ENCODE results near the gene COPS8. TPM values are rescaled to one million over a fixed set of nuclear protein-coding genes. Genes with fewer than 3 reads are reported as not detected.

Gene COPS8
- total RNA-seq, 2 donors from 2014 or later, result 66.3 to 72.7 TPM

GRCh38 chr2:237051861-237052260 is 33.8 kb upstream of the COPS8 start:
- H3K9ac ChIP-seq (ENCODE audit: extremely low read depth, low read length, poor library complexity, severe bottlenecking), result no peak overlapping the region

GRCh38 chr2:237053066-237053465 is 32.6 kb upstream of the COPS8 start:
- Histone ChIP-seq H3K9ac (ENCODE audit: extremely low read depth, low read length, poor library complexity, severe bottlenecking) (no peak overlapping the region), H3K27me3 (ENCODE audit: control insufficient read depth, insufficient read depth, low read length, poor library complexity, severe bottlenecking) (no peaks in the 10 kb centered on the region), H3K9me3 (ENCODE audit: control insufficient read depth, low read length) (peaks cover 19% of the 10 kb centered on the region), H3K4me1 (ENCODE audit: control insufficient read depth, insufficient read depth, low read length) (no peaks in the 10 kb centered on the region), H3K27ac (ENCODE audit: low read depth, low read length) (no peak overlapping the region), H3K36me3 (ENCODE audit: control insufficient read depth, insufficient read depth, low read length) (no peaks in the 10 kb centered on the region), H3K4me3 (ENCODE audit: low read length) (no peak overlapping the region)
- peak; percentile 5 for DNase-seq
- Mint-ChIP-seq H3K27me3 (ENCODE audit: insufficient read depth) (peaks cover 26% of the 10 kb centered on the region), H3K36me3 (ENCODE audit: low read depth) (no peaks in the 10 kb centered on the region), H3K4me3 (no peak overlapping the region), H3K9me3 (peaks cover 22% of the 10 kb centered on the region), H3K27ac (no peak overlapping the region), H3K4me1 (peaks cover 3% of the 10 kb centered on the region)
- 88 to 100% methylated on average over 1 to 2 of the region's 2 CpGs for WGBS, 2 experiments (ENCODE audit: insufficient coverage in 1 of 2, insufficient read length in 1 of 2)
- no peak for TF ChIP-seq CTCF (conservative IDR thresholded peaks at IDR 0.05)

More at GRCh38 chr2:237051861-237052260, 33.8 kb upstream of the COPS8 start:
- WGBS, 2 experiments (ENCODE audit: insufficient coverage in 1 of 2, insufficient read length in 1 of 2), result 93 to 98% methylated on average over 8 of the region's 8 CpGs
- Histone ChIP-seq H3K4me1 (ENCODE audit: control insufficient read depth, insufficient read depth, low read length) (no peaks in the 10 kb centered on the region), H3K27me3 (ENCODE audit: control insufficient read depth, insufficient read depth, low read length, poor library complexity, severe bottlenecking) (no peaks in the 10 kb centered on the region), H3K9me3 (ENCODE audit: control insufficient read depth, low read length) (peaks cover 26% of the 10 kb centered on the region), H3K27ac (ENCODE audit: low read depth, low read length) (no peak overlapping the region), H3K36me3 (ENCODE audit: control insufficient read depth, insufficient read depth, low read length) (no peaks in the 10 kb centered on the region), H3K4me3 (ENCODE audit: low read length) (no peak overlapping the region)
- Mint-ChIP-seq H3K4me1 (peaks cover 3% of the 10 kb centered on the region), H3K4me3 (no peak overlapping the region), H3K36me3 (ENCODE audit: low read depth) (no peaks in the 10 kb centered on the region), H3K27me3 (ENCODE audit: insufficient read depth) (peaks cover 23% of the 10 kb centered on the region), H3K27ac (no peak overlapping the region), H3K9me3 (peaks cover 33% of the 10 kb centered on the region)
- peak; percentile 3 for DNase-seq
- no peak for TF ChIP-seq CTCF (conservative IDR thresholded peaks at IDR 0.05)

GRCh38 chr2:237055386-237056100 is 30.1 kb upstream of the COPS8 start:
- no peak for TF ChIP-seq CTCF (conservative IDR thresholded peaks at IDR 0.05)
- H3K27ac Mint-ChIP-seq, result no peak overlapping the region
- H3K9me3 Mint-ChIP-seq, result no peaks in the 10 kb centered on the region
- peaks cover 43% of the 10 kb centered on the region for H3K27me3 Mint-ChIP-seq (ENCODE audit: insufficient read depth)
- peaks cover 5% of the 10 kb centered on the region for H3K27me3 ChIP-seq (ENCODE audit: control insufficient read depth, insufficient read depth, low read length, poor library complexity, severe bottlenecking)
- DNase-seq, result no peak
- H3K4me1 Mint-ChIP-seq, result peaks cover 9% of the 10 kb centered on the region
- no peak overlapping the region for H3K4me3 Mint-ChIP-seq
- no peak overlapping the region for H3K4me3 ChIP-seq (ENCODE audit: low read length)
- WGBS, 2 experiments (ENCODE audit: insufficient coverage in 1 of 2, insufficient read length in 1 of 2), result 94 to 98% methylated on average over 9 of the region's 9 CpGs
- no peaks in the 10 kb centered on the region for H3K4me1 ChIP-seq (ENCODE audit: control insufficient read depth, insufficient read depth, low read length)
- H3K36me3 ChIP-seq (ENCODE audit: control insufficient read depth, insufficient read depth, low read length), result no peaks in the 10 kb centered on the region
- H3K9me3 ChIP-seq (ENCODE audit: control insufficient read depth, low read length), result no peaks in the 10 kb centered on the region
- H3K36me3 Mint-ChIP-seq (ENCODE audit: low read depth), result no peaks in the 10 kb centered on the region
- no peak overlapping the region for H3K27ac ChIP-seq (ENCODE audit: low read depth, low read length)
- no peak overlapping the region for H3K9ac ChIP-seq (ENCODE audit: extremely low read depth, low read length, poor library complexity, severe bottlenecking)
